Measurements from ENCODE around the gene IMPA2. TPM values are rescaled to one million over a fixed set of nuclear protein-coding genes. Genes with fewer than 3 reads are reported as not detected.
"Not testable (repeated sequence)": the region's sequence is repeated elsewhere in the genome, so short reads cannot be mapped to it uniquely, and the experiment has no call there.

Gene IMPA2
- polyA plus RNA-seq, 4 donors = 22.6 to 58.3 (median 36.8) TPM

GRCh38 chr18:12038639-12039539, 57.6 kb downstream of the IMPA2 start:
- WGBS, 3 donors = 1 to 3% (median 2%) methylated on average over 68 to 74 of the region's 74 CpGs
- H3K9me3 ChIP-seq (ENCODE audit: control insufficient read depth in 2 of 2, insufficient read depth in 1 of 2, low read depth in 1 of 2, low read length in 1 of 2) = no peaks in the 10 kb centered on the region
- FAIRE-seq = no peak
- peak; percentile 78 to 86 for DNase-seq
- peaks cover 0 to 5% (median 0%) of the 10 kb centered on the region in 3 donors for H3K4me1 ChIP-seq (ENCODE audit: control insufficient read depth in 3 of 3, insufficient read depth in 2 of 3, low read depth in 1 of 3, low read length in 2 of 3)
- H3K36me3 ChIP-seq (ENCODE audit: control insufficient read depth in 3 of 3, insufficient read depth in 2 of 3, low read depth in 1 of 3, low read length in 3 of 3) = peaks cover 0 to 4% (median 0%) of the 10 kb centered on the region in 3 donors
- no peak overlapping the region for H3K27ac ChIP-seq (ENCODE audit: low read depth in 1 of 3, low read length in 2 of 3)
- H3K4me3 ChIP-seq (ENCODE audit: low read depth in 1 of 3, low read length in 3 of 3) = peak overlapping the region; percentile 3 to 57 (median 57)
- H3K27me3 ChIP-seq (ENCODE audit: control insufficient read depth in 3 of 3, insufficient read depth in 3 of 3, low read length in 3 of 3) = peaks cover 0 to 6% (median 1%) of the 10 kb centered on the region in 3 donors

GRCh38 chr18:12039540-12039930, 58.2 kb downstream of the IMPA2 start:
- H3K27ac ChIP-seq (ENCODE audit: low read depth in 1 of 3, low read length in 2 of 3); H3K36me3 ChIP-seq (ENCODE audit: control insufficient read depth in 3 of 3, insufficient read depth in 2 of 3, low read depth in 1 of 3, low read length in 3 of 3); H3K4me3 ChIP-seq (ENCODE audit: low read depth in 1 of 3, low read length in 3 of 3); H3K4me1 ChIP-seq (ENCODE audit: control insufficient read depth in 3 of 3, insufficient read depth in 2 of 3, low read depth in 1 of 3, low read length in 2 of 3); H3K27me3 ChIP-seq (ENCODE audit: control insufficient read depth in 3 of 3, insufficient read depth in 3 of 3, low read length in 3 of 3); FAIRE-seq; DNase-seq; H3K9me3 ChIP-seq (ENCODE audit: control insufficient read depth in 2 of 2, insufficient read depth in 1 of 2, low read depth in 1 of 2, low read length in 1 of 2): not testable (repeated sequence)
- WGBS, 3 donors = 67 to 76% (median 67%) methylated on average over 6 of the region's 6 CpGs

GRCh38 chr18:12041561-12041960, 60.3 kb downstream of the IMPA2 start:
- FAIRE-seq (no peak), DNase-seq (no peak)
- peaks cover 0 to 5% (median 0%) of the 10 kb centered on the region in 3 donors for H3K4me1 ChIP-seq (ENCODE audit: control insufficient read depth in 3 of 3, insufficient read depth in 2 of 3, low read depth in 1 of 3, low read length in 2 of 3)
- 47 to 60% (median 59%) methylated on average over 5 of the region's 5 CpGs for WGBS, 3 donors
- peaks cover 0 to 6% (median 1%) of the 10 kb centered on the region in 3 donors for H3K27me3 ChIP-seq (ENCODE audit: control insufficient read depth in 3 of 3, insufficient read depth in 3 of 3, low read length in 3 of 3)
- no peaks in the 10 kb centered on the region for H3K9me3 ChIP-seq (ENCODE audit: control insufficient read depth in 2 of 2, insufficient read depth in 1 of 2, low read depth in 1 of 2, low read length in 1 of 2)
- H3K36me3 ChIP-seq (ENCODE audit: control insufficient read depth in 3 of 3, insufficient read depth in 2 of 3, low read depth in 1 of 3, low read length in 3 of 3) = no peaks in the 10 kb centered on the region
- no peak overlapping the region for H3K4me3 ChIP-seq (ENCODE audit: low read depth in 1 of 3, low read length in 3 of 3)
- H3K27ac ChIP-seq (ENCODE audit: low read depth in 1 of 3, low read length in 2 of 3) = no peak overlapping the region

- FAIRE-seq = no peak
- Histone ChIP-seq H3K9me3 (ENCODE audit: control insufficient read depth in 2 of 2, insufficient read depth in 1 of 2, low read depth in 1 of 2, low read length in 1 of 2) (no peaks in the 10 kb centered on the region), H3K4me3 (ENCODE audit: low read depth in 1 of 3, low read length in 3 of 3) (no peak overlapping the region), H3K27me3 (ENCODE audit: control insufficient read depth in 3 of 3, insufficient read depth in 3 of 3, low read length in 3 of 3) (peaks cover 0 to 1% (median 0%) of the 10 kb centered on the region in 3 donors), H3K4me1 (ENCODE audit: control insufficient read depth in 3 of 3, insufficient read depth in 2 of 3, low read depth in 1 of 3, low read length in 2 of 3) (no peaks in the 10 kb centered on the region), H3K36me3 (ENCODE audit: control insufficient read depth in 3 of 3, insufficient read depth in 2 of 3, low read depth in 1 of 3, low read length in 3 of 3) (no peaks in the 10 kb centered on the region), H3K27ac (ENCODE audit: low read depth in 1 of 3, low read length in 2 of 3) (no peak overlapping the region)
- WGBS, 3 donors = 75 to 85% (median 80%) methylated on average over 7 of the region's 7 CpGs
- DNase-seq = no peak
Observed at GRCh38 chr18:12043811-12044210, 62.5 kb downstream of the IMPA2 start.

GRCh38 chr18:12044591-12044990, 63.3 kb downstream of the IMPA2 start:
- H3K4me3 ChIP-seq (ENCODE audit: low read depth in 1 of 3, low read length in 3 of 3) = no peak overlapping the region
- H3K36me3 ChIP-seq (ENCODE audit: control insufficient read depth in 3 of 3, insufficient read depth in 2 of 3, low read depth in 1 of 3, low read length in 3 of 3) = no peaks in the 10 kb centered on the region
- no peak overlapping the region for H3K27ac ChIP-seq (ENCODE audit: low read depth in 1 of 3, low read length in 2 of 3)
- H3K27me3 ChIP-seq (ENCODE audit: control insufficient read depth in 3 of 3, insufficient read depth in 3 of 3, low read length in 3 of 3) = peaks cover 0 to 1% (median 0%) of the 10 kb centered on the region in 3 donors
- H3K4me1 ChIP-seq (ENCODE audit: control insufficient read depth in 3 of 3, insufficient read depth in 2 of 3, low read depth in 1 of 3, low read length in 2 of 3) = no peaks in the 10 kb centered on the region
- FAIRE-seq = no peak
- 67 to 89% (median 86%) methylated on average over 5 of the region's 5 CpGs for WGBS, 3 donors
- no peak for DNase-seq
- H3K9me3 ChIP-seq (ENCODE audit: control insufficient read depth in 2 of 2, insufficient read depth in 1 of 2, low read depth in 1 of 2, low read length in 1 of 2) = no peaks in the 10 kb centered on the region

- no peak for DNase-seq
Observed at GRCh38 chr18:12046046-12046750, 64.9 kb downstream of the IMPA2 start.

GRCh38 chr18:12046751-12047335, 65.5 kb downstream of the IMPA2 start:
- DNase-seq (no peak), FAIRE-seq (no peak)
- no peaks in the 10 kb centered on the region for H3K4me1 ChIP-seq (ENCODE audit: control insufficient read depth in 3 of 3, insufficient read depth in 2 of 3, low read depth in 1 of 3, low read length in 2 of 3)
- H3K36me3 ChIP-seq (ENCODE audit: control insufficient read depth in 3 of 3, insufficient read depth in 2 of 3, low read depth in 1 of 3, low read length in 3 of 3) = no peaks in the 10 kb centered on the region
- no peak overlapping the region for H3K27ac ChIP-seq (ENCODE audit: low read depth in 1 of 3, low read length in 2 of 3)
- H3K27me3 ChIP-seq (ENCODE audit: control insufficient read depth in 3 of 3, insufficient read depth in 3 of 3, low read length in 3 of 3) = peaks cover 0 to 1% (median 0%) of the 10 kb centered on the region in 3 donors
- WGBS, 3 donors = 74 to 85% (median 76%) methylated on average over 12 of the region's 12 CpGs
- H3K9me3 ChIP-seq (ENCODE audit: control insufficient read depth in 2 of 2, insufficient read depth in 1 of 2, low read depth in 1 of 2, low read length in 1 of 2) = no peaks in the 10 kb centered on the region
- no peak overlapping the region for H3K4me3 ChIP-seq (ENCODE audit: low read depth in 1 of 3, low read length in 3 of 3)

More at GRCh38 chr18:12046046-12046750, 64.9 kb downstream of the IMPA2 start:
- FAIRE-seq = no peak
- peaks cover 0 to 1% (median 0%) of the 10 kb centered on the region in 3 donors for H3K27me3 ChIP-seq (ENCODE audit: control insufficient read depth in 3 of 3, insufficient read depth in 3 of 3, low read length in 3 of 3)
- H3K36me3 ChIP-seq (ENCODE audit: control insufficient read depth in 3 of 3, insufficient read depth in 2 of 3, low read depth in 1 of 3, low read length in 3 of 3) = no peaks in the 10 kb centered on the region
- no peak overlapping the region for H3K27ac ChIP-seq (ENCODE audit: low read depth in 1 of 3, low read length in 2 of 3)
- WGBS, 3 donors = 83 to 92% (median 87%) methylated on average over 15 of the region's 15 CpGs
- no peak overlapping the region for H3K4me3 ChIP-seq (ENCODE audit: low read depth in 1 of 3, low read length in 3 of 3)
- no peaks in the 10 kb centered on the region for H3K9me3 ChIP-seq (ENCODE audit: control insufficient read depth in 2 of 2, insufficient read depth in 1 of 2, low read depth in 1 of 2, low read length in 1 of 2)
- H3K4me1 ChIP-seq (ENCODE audit: control insufficient read depth in 3 of 3, insufficient read depth in 2 of 3, low read depth in 1 of 3, low read length in 2 of 3) = no peaks in the 10 kb centered on the region

Measured in small intestine (tissue), 7 donors.